ENCODE data around the gene MUC6.

The MUC6 gene

GRCh38 chr11:1034001-1034400 is 2.5 kb downstream of the MUC6 start:
- no peak for TF ChIP-seq SIN3A (IDR thresholded peaks at IDR 0.05; ENCODE audit: borderline replicate concordance, insufficient read depth, low read length)
- TF ChIP-seq, protein P1, sequence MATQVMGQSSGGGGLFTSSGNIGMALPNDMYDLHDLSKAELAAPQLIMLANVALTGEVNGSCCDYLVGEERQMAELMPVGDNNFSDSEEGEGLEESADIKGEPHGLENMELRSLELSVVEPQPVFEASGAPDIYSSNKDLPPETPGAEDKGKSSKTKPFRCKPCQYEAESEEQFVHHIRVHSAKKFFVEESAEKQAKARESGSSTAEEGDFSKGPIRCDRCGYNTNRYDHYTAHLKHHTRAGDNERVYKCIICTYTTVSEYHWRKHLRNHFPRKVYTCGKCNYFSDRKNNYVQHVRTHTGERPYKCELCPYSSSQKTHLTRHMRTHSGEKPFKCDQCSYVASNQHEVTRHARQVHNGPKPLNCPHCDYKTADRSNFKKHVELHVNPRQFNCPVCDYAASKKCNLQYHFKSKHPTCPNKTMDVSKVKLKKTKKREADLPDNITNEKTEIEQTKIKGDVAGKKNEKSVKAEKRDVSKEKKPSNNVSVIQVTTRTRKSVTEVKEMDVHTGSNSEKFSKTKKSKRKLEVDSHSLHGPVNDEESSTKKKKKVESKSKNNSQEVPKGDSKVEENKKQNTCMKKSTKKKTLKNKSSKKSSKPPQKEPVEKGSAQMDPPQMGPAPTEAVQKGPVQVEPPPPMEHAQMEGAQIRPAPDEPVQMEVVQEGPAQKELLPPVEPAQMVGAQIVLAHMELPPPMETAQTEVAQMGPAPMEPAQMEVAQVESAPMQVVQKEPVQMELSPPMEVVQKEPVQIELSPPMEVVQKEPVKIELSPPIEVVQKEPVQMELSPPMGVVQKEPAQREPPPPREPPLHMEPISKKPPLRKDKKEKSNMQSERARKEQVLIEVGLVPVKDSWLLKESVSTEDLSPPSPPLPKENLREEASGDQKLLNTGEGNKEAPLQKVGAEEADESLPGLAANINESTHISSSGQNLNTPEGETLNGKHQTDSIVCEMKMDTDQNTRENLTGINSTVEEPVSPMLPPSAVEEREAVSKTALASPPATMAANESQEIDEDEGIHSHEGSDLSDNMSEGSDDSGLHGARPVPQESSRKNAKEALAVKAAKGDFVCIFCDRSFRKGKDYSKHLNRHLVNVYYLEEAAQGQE (IDR thresholded peaks at IDR 0.05; ENCODE audit: insufficient read depth in 1 of 2, low read depth in 2 of 2, low read length in 2 of 2): no peak
- no peak for TF ChIP-seq POLR2AphosphoS5 (IDR thresholded peaks at IDR 0.05; ENCODE audit: low read depth, low read length)
- TF ChIP-seq FOXP2 (optimal IDR thresholded peaks at IDR 0.05; ENCODE audit: borderline replicate concordance, extremely low read depth, extremely low read length, insufficient read depth): no peak
- no peak for TF ChIP-seq TAF1 (IDR thresholded peaks at IDR 0.05; ENCODE audit: borderline replicate concordance, insufficient read depth, low read length)

DNA sequence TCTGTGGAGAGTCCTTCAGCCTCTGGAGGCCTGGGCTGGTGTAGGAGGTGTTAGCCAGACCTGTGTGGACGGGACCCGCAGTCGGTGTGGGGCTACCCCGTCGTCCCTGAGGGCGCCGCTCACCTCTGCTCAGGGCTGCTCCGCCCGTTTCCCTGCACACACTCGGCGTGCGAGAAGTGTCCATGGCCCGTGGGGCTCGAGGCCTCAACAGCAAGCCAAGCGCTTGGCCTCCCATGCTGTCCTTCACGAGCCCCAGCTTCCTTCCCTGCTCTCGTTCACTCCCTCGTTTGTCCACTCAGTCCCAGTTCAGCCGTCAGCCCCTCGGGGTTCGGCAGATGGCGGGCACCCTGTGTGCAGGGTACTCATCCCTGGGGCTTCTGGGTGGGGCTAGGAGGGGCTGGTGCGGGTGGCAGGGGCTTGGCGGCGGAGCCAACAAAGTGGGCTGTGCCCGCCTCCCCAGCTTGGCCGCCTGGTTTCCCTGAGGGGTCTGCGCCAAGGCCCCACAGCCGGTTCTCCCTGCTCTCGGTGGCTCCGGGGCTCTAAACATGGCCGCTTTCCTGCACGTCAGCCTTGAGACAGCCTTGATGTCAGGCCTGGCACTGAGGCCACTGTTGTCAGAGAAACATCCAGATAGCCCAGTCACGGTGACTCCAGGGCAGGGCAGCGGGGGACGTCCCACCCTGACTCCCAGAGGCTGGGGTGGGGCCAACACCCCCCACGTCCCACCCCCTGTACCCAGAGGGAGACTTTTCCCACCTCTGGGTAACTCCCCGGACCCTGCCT is 3.3 kb downstream of the MUC6 start:
- TF ChIP-seq TAF1 (IDR thresholded peaks at IDR 0.05; ENCODE audit: borderline replicate concordance, insufficient read depth, low read length) (no peak), POLR2AphosphoS5 (IDR thresholded peaks at IDR 0.05; ENCODE audit: low read depth, low read length) (no peak), SIN3A (IDR thresholded peaks at IDR 0.05; ENCODE audit: borderline replicate concordance, insufficient read depth, low read length) (no peak), FOXP2 (optimal IDR thresholded peaks at IDR 0.05; ENCODE audit: borderline replicate concordance, extremely low read depth, extremely low read length, insufficient read depth) (no peak)
- TF ChIP-seq, protein P1 (IDR thresholded peaks at IDR 0.05; ENCODE audit: insufficient read depth in 1 of 2, low read depth in 2 of 2, low read length in 2 of 2): no peak

DNA sequence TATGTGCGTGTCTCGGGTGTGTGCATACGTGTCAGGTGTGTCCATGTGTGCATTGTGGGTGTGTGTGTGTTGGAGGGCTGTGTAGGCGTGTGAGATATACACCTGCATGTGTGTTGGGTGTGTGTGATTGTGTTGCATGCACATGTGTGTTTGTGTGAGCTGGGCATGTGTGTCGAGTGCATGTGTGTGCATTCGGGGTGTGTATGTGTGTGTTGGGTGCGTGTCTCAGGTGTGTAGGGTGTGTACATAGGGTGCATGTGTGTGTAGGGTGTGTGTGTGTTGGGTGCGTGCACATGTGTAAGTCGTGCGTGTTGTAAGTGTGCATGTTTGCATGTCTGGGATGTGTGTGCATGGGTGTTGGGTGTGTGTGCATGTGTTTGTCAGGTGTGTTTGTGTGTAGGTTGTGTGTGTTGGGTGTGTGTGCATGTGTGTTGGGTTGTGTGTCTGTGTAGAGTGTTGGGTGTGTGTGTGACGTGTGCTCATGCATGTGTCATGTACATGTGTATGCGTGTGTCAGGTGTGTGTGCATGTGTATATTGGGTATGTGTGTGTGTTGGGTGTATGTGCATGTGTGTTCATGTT is 4.1 kb downstream of the MUC6 start:
- TF ChIP-seq SIN3A (IDR thresholded peaks at IDR 0.05; ENCODE audit: borderline replicate concordance, insufficient read depth, low read length) (no peak), TAF1 (IDR thresholded peaks at IDR 0.05; ENCODE audit: borderline replicate concordance, insufficient read depth, low read length) (no peak), POLR2AphosphoS5 (IDR thresholded peaks at IDR 0.05; ENCODE audit: low read depth, low read length) (no peak), FOXP2 (optimal IDR thresholded peaks at IDR 0.05; ENCODE audit: borderline replicate concordance, extremely low read depth, extremely low read length, insufficient read depth) (no peak)
- TF ChIP-seq, protein P1 (IDR thresholded peaks at IDR 0.05; ENCODE audit: insufficient read depth in 1 of 2, low read depth in 2 of 2, low read length in 2 of 2): no peak

DNA sequence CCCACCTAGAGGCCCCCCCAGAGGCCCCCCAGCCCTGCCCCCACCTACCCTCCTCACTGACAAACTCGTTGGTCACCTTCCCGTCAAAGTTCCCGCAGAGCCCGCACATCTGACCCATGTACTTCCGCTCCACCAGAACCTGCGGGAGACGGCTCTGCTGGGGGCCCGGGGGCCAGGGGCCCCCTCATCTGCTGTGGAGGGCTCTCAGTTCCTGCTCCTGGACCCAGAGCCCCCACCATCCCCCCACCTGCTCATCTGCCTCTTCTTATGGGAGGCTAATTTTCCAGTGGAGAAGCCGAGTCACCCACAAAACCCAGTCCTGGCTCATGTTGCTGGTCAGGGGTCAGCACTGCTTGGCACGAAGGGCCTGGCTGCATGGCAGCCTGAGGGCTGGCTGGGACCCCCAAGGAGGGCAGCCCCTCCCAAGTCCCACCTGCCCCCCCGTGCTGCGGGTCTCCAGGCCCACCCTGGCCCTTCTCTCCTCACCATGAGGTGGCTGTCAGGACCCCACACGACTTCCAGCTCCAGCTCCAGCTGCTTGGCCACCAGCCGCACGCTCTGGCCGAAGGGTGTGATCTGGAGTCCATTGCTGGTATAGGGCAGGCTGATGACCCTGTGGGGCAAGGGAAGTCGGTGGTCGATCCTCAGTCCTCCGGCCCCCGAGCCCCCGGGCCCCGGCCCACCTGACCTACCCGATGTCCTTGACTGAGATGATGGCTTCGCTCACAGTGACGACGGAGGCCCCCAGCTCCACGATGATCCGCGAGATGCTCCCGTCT is 5.2 kb downstream of the MUC6 start:
- TF ChIP-seq FOXP2 (optimal IDR thresholded peaks at IDR 0.05; ENCODE audit: borderline replicate concordance, extremely low read depth, extremely low read length, insufficient read depth): no peak
- no peak for TF ChIP-seq POLR2AphosphoS5 (IDR thresholded peaks at IDR 0.05; ENCODE audit: low read depth, low read length)
- no peak for TF ChIP-seq SIN3A (IDR thresholded peaks at IDR 0.05; ENCODE audit: borderline replicate concordance, insufficient read depth, low read length)
- no peak for TF ChIP-seq TAF1 (IDR thresholded peaks at IDR 0.05; ENCODE audit: borderline replicate concordance, insufficient read depth, low read length)
- TF ChIP-seq, protein P1 (IDR thresholded peaks at IDR 0.05; ENCODE audit: insufficient read depth in 1 of 2, low read depth in 2 of 2, low read length in 2 of 2): no peak

Data from PFSK-1 (cell line).